GM19397 (cell line): ENCODE results near the gene DLG2.
"Not testable (repeated sequence)": the region's sequence is repeated elsewhere in the genome, so short reads cannot be mapped to it uniquely, and the experiment has no call there.

ENCODE experiments used
- ATAC-seq: cut with Tn5 transposase; IDR thresholded peaks from one replicate; pipeline ENCODE4 v1.9.1; 2021; ENCODE audit warnings: mild to moderate bottlenecking, moderate library complexity; ENCODE audit not compliant: unreplicated experiment

The DLG2 gene

GRCh38 chr11:85647078-85647477 is 19.9 kb upstream of the DLG2 start:
- ATAC-seq: no peak

GRCh38 chr11:85643191-85643614 is 16.1 kb upstream of the DLG2 start:
- no peak for ATAC-seq

- ATAC-seq: no peak
Observed at GRCh38 chr11:85634747-85635146, 7.6 kb upstream of the DLG2 start.

GRCh38 chr11:85628771-85629341 is 1.7 kb upstream of the DLG2 start:
- peak; percentile 5 for ATAC-seq

GRCh38 chr11:85627998-85628770 is 1.0 kb upstream of the DLG2 start, which contains the start of gene TMEM126B:
TMEM126B (plus strand) TSS chr11:85628593; CDS start chr11:85628608, 15 bp downstream.
- ATAC-seq: peak; percentile 99

- ATAC-seq: no peak
Observed at GRCh38 chr11:85626496-85626895, 648 bp downstream of the DLG2 start.

GRCh38 chr11:85620256-85620655 is 6.9 kb downstream of the DLG2 start:
- ATAC-seq: no peak

GRCh38 chr11:85619499-85619898 is 7.6 kb downstream of the DLG2 start:
- no peak for ATAC-seq

- ATAC-seq: not testable (repeated sequence)
Observed at GRCh38 chr11:85611643-85612042, 15.5 kb downstream of the DLG2 start.

- not testable (repeated sequence) for ATAC-seq
Observed at GRCh38 chr11:85609286-85609685, 17.9 kb downstream of the DLG2 start.

GRCh38 chr11:85608621-85609020 is 18.5 kb downstream of the DLG2 start:
- ATAC-seq: not testable (repeated sequence)

GRCh38 chr11:85606237-85606636 is 20.9 kb downstream of the DLG2 start:
- ATAC-seq: not testable (repeated sequence)

- no peak for ATAC-seq
Observed at GRCh38 chr11:85603220-85603619, 23.9 kb downstream of the DLG2 start.

- no peak for ATAC-seq
Observed at GRCh38 chr11:85602526-85603213, 24.5 kb downstream of the DLG2 start.

- ATAC-seq: no peak
Observed at GRCh38 chr11:85599083-85599482, 28.1 kb downstream of the DLG2 start.

GRCh38 chr11:85596886-85597285 is 30.3 kb downstream of the DLG2 start:
- ATAC-seq: no peak

GRCh38 chr11:85595285-85595884 is 31.8 kb downstream of the DLG2 start:
- ATAC-seq: no peak

- peak; percentile 69 for ATAC-seq
Observed at GRCh38 chr11:85590848-85591483, 36.2 kb downstream of the DLG2 start.

- no peak for ATAC-seq
Observed at GRCh38 chr11:85589373-85589772, 37.8 kb downstream of the DLG2 start.

GRCh38 chr11:85582111-85582510 is 45.0 kb downstream of the DLG2 start:
- no peak for ATAC-seq

GRCh38 chr11:85575388-85575787 is 51.8 kb downstream of the DLG2 start:
- ATAC-seq: no peak
